ENCODE data around the gene ZBTB7C. TPM values are rescaled to one million over a fixed set of nuclear protein-coding genes. Genes with fewer than 3 reads are reported as not detected.

The ZBTB7C gene
- total RNA-seq, 1 donor from 2014 or later = 0.78 TPM

GRCh38 chr18:48111587-48111986 lies 297.6 kb downstream of the ZBTB7C start:
- no peak for DNase-seq

GRCh38 chr18:48110797-48111196 lies 298.4 kb downstream of the ZBTB7C start:
- no peak for DNase-seq

- DNase-seq = no peak
Measured at GRCh38 chr18:48109961-48110493, 299.2 kb downstream of the ZBTB7C start.

- no peak for DNase-seq
Measured at GRCh38 chr18:48108136-48108535, 301.0 kb downstream of the ZBTB7C start.

GRCh38 chr18:48106976-48107781 lies 302.0 kb downstream of the ZBTB7C start:
- DNase-seq = no peak

- no peak for DNase-seq
Measured at GRCh38 chr18:48106498-48106897, 302.7 kb downstream of the ZBTB7C start.

- no peak for DNase-seq
Measured at GRCh38 chr18:48105317-48105716, 303.9 kb downstream of the ZBTB7C start.

- DNase-seq = no peak
Measured at GRCh38 chr18:48104705-48105104, 304.5 kb downstream of the ZBTB7C start.

- no peak for DNase-seq
Measured at GRCh38 chr18:48100651-48101165, 308.5 kb downstream of the ZBTB7C start.

- DNase-seq = no peak
Measured at GRCh38 chr18:48100165-48100575, 309.0 kb downstream of the ZBTB7C start.

- no peak for DNase-seq
Measured at GRCh38 chr18:48099481-48100164, 309.6 kb downstream of the ZBTB7C start.

- DNase-seq = no peak
Measured at GRCh38 chr18:48098538-48098937, 310.6 kb downstream of the ZBTB7C start.

GRCh38 chr18:48098007-48098406 lies 311.2 kb downstream of the ZBTB7C start:
- no peak for DNase-seq

- no peak for DNase-seq
Measured at GRCh38 chr18:48095726-48096125, 313.5 kb downstream of the ZBTB7C start.

GRCh38 chr18:48093104-48093503 lies 316.1 kb downstream of the ZBTB7C start:
- no peak for DNase-seq

- no peak for DNase-seq
Measured at GRCh38 chr18:48091869-48092497, 317.2 kb downstream of the ZBTB7C start.

GRCh38 chr18:48090702-48091101 lies 318.5 kb downstream of the ZBTB7C start:
- no peak for DNase-seq

- no peak for DNase-seq
Measured at GRCh38 chr18:48090021-48090420, 319.2 kb downstream of the ZBTB7C start.

GRCh38 chr18:48085781-48086487 lies 323.2 kb downstream of the ZBTB7C start:
- DNase-seq = no peak

- no peak for DNase-seq
Measured at GRCh38 chr18:48084858-48085257, 324.3 kb downstream of the ZBTB7C start.

- DNase-seq = no peak
Measured at GRCh38 chr18:48084041-48084757, 325.0 kb downstream of the ZBTB7C start.
